ENCODE results near the gene UGT1A4. TPM values are rescaled to one million over a fixed set of nuclear protein-coding genes. Genes with fewer than 3 reads are reported as not detected.

Gene UGT1A4
- total RNA-seq, 6 experiments from 2014 or later: not detected

DNA sequence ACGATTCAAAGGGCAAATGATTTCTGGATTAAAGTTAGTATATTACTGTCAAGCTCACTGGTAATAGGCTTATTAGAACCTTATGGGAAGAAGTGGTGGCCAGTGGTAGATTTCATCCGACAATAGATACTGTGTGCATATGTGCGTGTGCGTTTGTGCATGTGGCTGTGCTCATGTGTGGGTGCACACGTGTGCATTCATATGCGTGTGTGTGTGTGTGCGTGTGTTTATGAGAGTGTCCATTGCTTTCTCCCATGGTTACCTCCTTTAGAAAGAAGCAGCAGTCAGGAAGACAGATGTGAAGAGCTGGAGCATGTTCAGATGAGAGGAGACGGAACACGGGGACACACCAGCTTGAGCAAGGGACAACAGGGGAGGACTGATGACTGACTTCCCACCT lies 50.7 kb downstream of the UGT1A4 start:
- peaks cover 8% of the 10 kb centered on the region for H3K27me3 Mint-ChIP-seq (ENCODE audit: insufficient read depth)
- no peak for DNase-seq
- H3K36me3 Mint-ChIP-seq (ENCODE audit: low read depth): no peaks in the 10 kb centered on the region
- peaks cover 4% of the 10 kb centered on the region for H3K9me3 Mint-ChIP-seq
- no peak overlapping the region for H3K4me3 Mint-ChIP-seq
- no peak overlapping the region for H3K27ac Mint-ChIP-seq
- TF ChIP-seq, protein P1, sequence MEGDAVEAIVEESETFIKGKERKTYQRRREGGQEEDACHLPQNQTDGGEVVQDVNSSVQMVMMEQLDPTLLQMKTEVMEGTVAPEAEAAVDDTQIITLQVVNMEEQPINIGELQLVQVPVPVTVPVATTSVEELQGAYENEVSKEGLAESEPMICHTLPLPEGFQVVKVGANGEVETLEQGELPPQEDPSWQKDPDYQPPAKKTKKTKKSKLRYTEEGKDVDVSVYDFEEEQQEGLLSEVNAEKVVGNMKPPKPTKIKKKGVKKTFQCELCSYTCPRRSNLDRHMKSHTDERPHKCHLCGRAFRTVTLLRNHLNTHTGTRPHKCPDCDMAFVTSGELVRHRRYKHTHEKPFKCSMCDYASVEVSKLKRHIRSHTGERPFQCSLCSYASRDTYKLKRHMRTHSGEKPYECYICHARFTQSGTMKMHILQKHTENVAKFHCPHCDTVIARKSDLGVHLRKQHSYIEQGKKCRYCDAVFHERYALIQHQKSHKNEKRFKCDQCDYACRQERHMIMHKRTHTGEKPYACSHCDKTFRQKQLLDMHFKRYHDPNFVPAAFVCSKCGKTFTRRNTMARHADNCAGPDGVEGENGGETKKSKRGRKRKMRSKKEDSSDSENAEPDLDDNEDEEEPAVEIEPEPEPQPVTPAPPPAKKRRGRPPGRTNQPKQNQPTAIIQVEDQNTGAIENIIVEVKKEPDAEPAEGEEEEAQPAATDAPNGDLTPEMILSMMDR (IDR thresholded peaks at IDR 0.05): no peak
- H3K4me1 Mint-ChIP-seq (ENCODE audit: low read depth): peaks cover 5% of the 10 kb centered on the region

DNA sequence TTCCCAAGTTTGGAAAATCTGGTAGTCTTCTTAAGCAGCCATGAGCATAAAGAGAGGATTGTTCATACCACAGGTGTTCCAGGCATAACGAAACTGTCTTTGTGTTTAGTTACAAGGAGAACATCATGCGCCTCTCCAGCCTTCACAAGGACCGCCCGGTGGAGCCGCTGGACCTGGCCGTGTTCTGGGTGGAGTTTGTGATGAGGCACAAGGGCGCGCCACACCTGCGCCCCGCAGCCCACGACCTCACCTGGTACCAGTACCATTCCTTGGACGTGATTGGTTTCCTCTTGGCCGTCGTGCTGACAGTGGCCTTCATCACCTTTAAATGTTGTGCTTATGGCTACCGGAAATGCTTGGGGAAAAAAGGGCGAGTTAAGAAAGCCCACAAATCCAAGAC lies 53.6 kb downstream of the UGT1A4 start:
- Mint-ChIP-seq H3K27me3 (ENCODE audit: insufficient read depth) (peaks cover 9% of the 10 kb centered on the region), H3K4me1 (ENCODE audit: low read depth) (no peaks in the 10 kb centered on the region), H3K4me3 (no peak overlapping the region), H3K36me3 (ENCODE audit: low read depth) (no peaks in the 10 kb centered on the region), H3K27ac (no peak overlapping the region), H3K9me3 (peaks cover 17% of the 10 kb centered on the region)
- TF ChIP-seq, protein P1 (IDR thresholded peaks at IDR 0.05): no peak
- DNase-seq: no peak

- Mint-ChIP-seq H3K36me3 (ENCODE audit: low read depth) (no peaks in the 10 kb centered on the region), H3K4me1 (ENCODE audit: low read depth) (no peaks in the 10 kb centered on the region), H3K9me3 (peaks cover 17% of the 10 kb centered on the region), H3K27ac (no peak overlapping the region), H3K4me3 (no peak overlapping the region), H3K27me3 (ENCODE audit: insufficient read depth) (peaks cover 10% of the 10 kb centered on the region)
- no peak for DNase-seq
- TF ChIP-seq, protein P1 (IDR thresholded peaks at IDR 0.05): no peak
Measured at GRCh38 chr2:233772583-233772982, 54.0 kb downstream of the UGT1A4 start.

- Mint-ChIP-seq H3K27ac (no peak overlapping the region), H3K4me3 (no peak overlapping the region), H3K36me3 (ENCODE audit: low read depth) (no peaks in the 10 kb centered on the region), H3K4me1 (ENCODE audit: low read depth) (no peaks in the 10 kb centered on the region), H3K27me3 (ENCODE audit: insufficient read depth) (peaks cover 10% of the 10 kb centered on the region), H3K9me3 (peaks cover 21% of the 10 kb centered on the region)
- no peak for DNase-seq
- TF ChIP-seq, protein P1 (IDR thresholded peaks at IDR 0.05): no peak
Measured at GRCh38 chr2:233773854-233774253, 55.3 kb downstream of the UGT1A4 start.

DNA sequence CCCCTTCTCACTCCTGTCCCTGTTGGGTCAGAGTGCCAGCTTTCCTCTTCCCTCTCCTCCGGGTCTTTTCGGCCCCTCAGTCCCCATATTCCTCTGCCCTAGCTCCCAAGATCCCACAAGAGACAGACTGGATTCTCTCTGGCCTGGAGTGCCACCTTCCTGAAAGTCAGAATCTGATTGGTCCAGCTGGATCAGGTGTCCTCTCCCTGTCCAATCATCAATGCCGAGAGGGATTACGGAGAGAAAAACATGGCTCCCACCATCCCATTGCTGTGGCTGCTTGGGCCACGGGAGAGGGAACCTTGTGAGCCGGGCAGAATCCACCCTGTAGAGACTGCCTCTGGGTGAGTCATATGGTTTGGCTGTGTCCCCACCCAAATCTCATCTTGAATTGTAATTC lies 56.9 kb downstream of the UGT1A4 start:
- TF ChIP-seq, protein P1 (IDR thresholded peaks at IDR 0.05): no peak
- Mint-ChIP-seq H3K27me3 (ENCODE audit: insufficient read depth) (peaks cover 5% of the 10 kb centered on the region), H3K4me1 (ENCODE audit: low read depth) (no peaks in the 10 kb centered on the region), H3K9me3 (peaks cover 17% of the 10 kb centered on the region), H3K27ac (no peak overlapping the region), H3K36me3 (ENCODE audit: low read depth) (no peaks in the 10 kb centered on the region), H3K4me3 (no peak overlapping the region)
- DNase-seq: no peak

GRCh38 chr2:233778030-233778429 lies 59.5 kb downstream of the UGT1A4 start, which contains the start of gene MROH2A:
Gene MROH2A (plus strand): TSS chr2:233778330. CDS start chr2:233779359, 1,029 bp downstream.
- Mint-ChIP-seq H3K4me3 (no peak within 1 kb of the TSS), H3K9me3 (peaks cover 23% of the 10 kb centered on the region), H3K27me3 (ENCODE audit: insufficient read depth) (peaks cover 2% of the 10 kb centered on the region; the same call in 1 of the 2 replicates), H3K36me3 (ENCODE audit: low read depth) (no peaks in the 10 kb centered on the region), H3K27ac (no peak within 1 kb of the TSS), H3K4me1 (ENCODE audit: low read depth) (no peaks in the 10 kb centered on the region)
- DNase-seq: no peak
- TF ChIP-seq, protein P1 (IDR thresholded peaks at IDR 0.05): no peak
